HEK293T (cell line): Measurements from ENCODE around the gene ABL2.

ENCODE experiments used
- CTCF ChIA-PET: fragments of 350-600 bp; formaldehyde crosslinking; extraction: SDS; loops from one replicate; lab custom pipeline; 2021; ENCODE audit warnings: antibody characterized with exemption, inconsistent platforms; lab: Yijun Ruan, JAX
- POLR2A ChIA-PET: fragments of 350-600 bp; formaldehyde crosslinking; extraction: SDS; loops from one replicate; lab custom pipeline; 2020; ENCODE audit warnings: antibody characterized with exemption, inconsistent platforms; lab: Yijun Ruan, JAX
- DNase-seq: peaks from one replicate; pipeline ENCODE4 v3.0.0; 2012; ENCODE audit warnings: mixed read lengths; ENCODE audit errors: extremely low spot score
- ARNT ChIP-seq: fragments of 450-650 bp; IDR thresholded peaks from 2 replicates; pipeline ENCODE4 v1.6.1; 2017; ENCODE audit warnings: mild to moderate bottlenecking
- BHLHE40 ChIP-seq: fragments of 450-650 bp; IDR thresholded peaks from 2 replicates; pipeline ENCODE4 v1.6.1; 2016; ENCODE audit warnings: mild to moderate bottlenecking, moderate library complexity, borderline replicate concordance
- CTBP1 ChIP-seq: fragments of 450-650 bp; IDR thresholded peaks from 2 replicates; pipeline ENCODE4 v1.6.1; 2016; ENCODE audit warnings: borderline replicate concordance
- ELF4 ChIP-seq: fragments of 450-650 bp; IDR thresholded peaks from 2 replicates; pipeline ENCODE4 v1.6.1; 2017; ENCODE audit warnings: antibody characterized with exemption
- FOXA1 ChIP-seq: fragments of 450-650 bp; IDR thresholded peaks from 2 replicates; pipeline ENCODE4 v1.6.1; 2016; ENCODE audit warnings: mild to moderate bottlenecking
- FOXK2 ChIP-seq: fragments of 450-650 bp; IDR thresholded peaks from 2 replicates; pipeline ENCODE4 v1.6.1; 2016; ENCODE audit warnings: mild to moderate bottlenecking
- FOXM1 ChIP-seq: fragments of 450-650 bp; IDR thresholded peaks from 2 replicates; pipeline ENCODE4 v1.6.1; 2017; ENCODE audit warnings: mild to moderate bottlenecking, borderline replicate concordance
- HDGF ChIP-seq: fragments of 450-650 bp; IDR thresholded peaks from 2 replicates; pipeline ENCODE4 v1.6.1; 2017; ENCODE audit warnings: antibody characterized with exemption, borderline replicate concordance
- L3MBTL2 ChIP-seq: fragments of 450-650 bp; conservative IDR thresholded peaks from 2 replicates; pipeline ENCODE4 v1.6.1; 2016; ENCODE audit warnings: mild to moderate bottlenecking
- LEF1 ChIP-seq: fragments of 450-650 bp; IDR thresholded peaks from 2 replicates; pipeline ENCODE4 v1.6.1; 2017; ENCODE audit warnings: mild to moderate bottlenecking, borderline replicate concordance
- NFRKB ChIP-seq: fragments of 450-650 bp; IDR thresholded peaks from 2 replicates; pipeline ENCODE4 v1.6.1; 2016; ENCODE audit warnings: mild to moderate bottlenecking, moderate library complexity
- PKNOX1 ChIP-seq: fragments of 450-650 bp; IDR thresholded peaks from 2 replicates; pipeline ENCODE4 v1.6.1; 2016
- SP1 ChIP-seq: fragments of 450-650 bp; IDR thresholded peaks from 2 replicates; pipeline ENCODE4 v1.6.1; 2017
- SUZ12 ChIP-seq: fragments of 450-650 bp; IDR thresholded peaks from 2 replicates; pipeline ENCODE4 v1.6.1; 2016; ENCODE audit warnings: mild to moderate bottlenecking
- TARDBP ChIP-seq: fragments of 450-650 bp; IDR thresholded peaks from 2 replicates; pipeline ENCODE4 v1.6.1; 2016
- ZNF384 ChIP-seq: fragments of 450-650 bp; IDR thresholded peaks from 2 replicates; pipeline ENCODE4 v1.6.1; 2016

Gene ABL2

GRCh38 chr1:179167418-179167777, 62.1 kb downstream of the ABL2 start:
- DNase-seq = no peak
- POLR2A ChIA-PET = no interaction called here
- CTCF ChIA-PET = no interaction called here
- TF ChIP-seq L3MBTL2 = no peak
- no peak for TF ChIP-seq LEF1
- TF ChIP-seq PKNOX1 = no peak
- TF ChIP-seq FOXA1 = no peak
- TF ChIP-seq FOXM1 = no peak
- no peak for TF ChIP-seq BHLHE40
- TF ChIP-seq SP1 = no peak
- no peak for TF ChIP-seq TARDBP
- TF ChIP-seq ELF4 = no peak
- TF ChIP-seq ZNF384 = no peak
- TF ChIP-seq CTBP1 = no peak
- no peak for TF ChIP-seq SUZ12
- TF ChIP-seq HDGF = no peak
- TF ChIP-seq NFRKB = no peak
- TF ChIP-seq FOXK2 = no peak
- no peak for TF ChIP-seq ARNT

GRCh38 chr1:179166663-179167417, 62.6 kb downstream of the ABL2 start:
- CTCF ChIA-PET = interaction anchor here (0.6 kb wide), 1 partner anchor 186 kb away, joined by 5 read pairs; no protein-coding TSS in a partner anchor
- DNase-seq = no peak
- TF ChIP-seq ZNF384 (peak; percentile 49; the same call in 1 of the 2 replicates), FOXK2 (no peak), PKNOX1 (peak; percentile 58; the same call in 1 of the 2 replicates), CTBP1 (0 out of 2 replicates have a peak, but pooled peaks have one; percentile 9)
- POLR2A ChIA-PET = no interaction called here

- CTCF ChIA-PET = no interaction called here
- DNase-seq = no peak
- TF ChIP-seq CTBP1 (no peak), ELF4 (no peak), TARDBP (no peak), NFRKB (no peak), FOXM1 (no peak), LEF1 (no peak), FOXK2 (no peak), ARNT (no peak), FOXA1 (no peak), HDGF (no peak)
- POLR2A ChIA-PET = no interaction called here
Observed at GRCh38 chr1:179164494-179164893, 65.0 kb downstream of the ABL2 start.

- POLR2A ChIA-PET = no interaction called here
- no peak for DNase-seq
- CTCF ChIA-PET = interaction anchor here (0.6 kb wide), 1 partner anchor 19 kb away, joined by 3 read pairs; no protein-coding TSS in a partner anchor
- no peak for TF ChIP-seq TARDBP
- TF ChIP-seq FOXM1 = no peak
- no peak for TF ChIP-seq FOXK2
- no peak for TF ChIP-seq LEF1
- no peak for TF ChIP-seq ZNF384
- no peak for TF ChIP-seq SP1
- TF ChIP-seq BHLHE40 = no peak
- TF ChIP-seq ELF4 = no peak
- no peak for TF ChIP-seq ARNT
- no peak for TF ChIP-seq HDGF
- TF ChIP-seq PKNOX1 = no peak
- no peak for TF ChIP-seq SUZ12
- TF ChIP-seq L3MBTL2 = no peak
- no peak for TF ChIP-seq FOXA1
- TF ChIP-seq NFRKB = no peak
- TF ChIP-seq CTBP1 = no peak
Observed at GRCh38 chr1:179156708-179157107, 72.8 kb downstream of the ABL2 start.

- CTCF ChIA-PET = no interaction called here
- no peak for DNase-seq
- TF ChIP-seq ELF4 = no peak
- TF ChIP-seq LEF1 = no peak
- TF ChIP-seq TARDBP = no peak
- no peak for TF ChIP-seq FOXK2
- no peak for TF ChIP-seq ZNF384
- TF ChIP-seq BHLHE40 = no peak
- TF ChIP-seq SP1 = no peak
- TF ChIP-seq FOXA1 = no peak
- no peak for TF ChIP-seq SUZ12
- TF ChIP-seq NFRKB = no peak
- TF ChIP-seq ARNT = no peak
- TF ChIP-seq HDGF = no peak
- no peak for TF ChIP-seq CTBP1
- no peak for TF ChIP-seq L3MBTL2
- no peak for TF ChIP-seq FOXM1
- no peak for TF ChIP-seq PKNOX1
- POLR2A ChIA-PET = no interaction called here
Observed at GRCh38 chr1:179156026-179156425, 73.5 kb downstream of the ABL2 start.
